Heart left ventricle (tissue), 16 donors: ENCODE measurements around the gene NCLN. TPM values are rescaled to one million over a fixed set of nuclear protein-coding genes. Genes with fewer than 3 reads are reported as not detected.

Experiments used
- ATAC-seq, 4 donors: fragments of 200-7000 bp; cut with Tn5 transposase; one replicate each; pipeline ENCODE4 v1.9.1; 2020 to 2022; ENCODE audit warnings: moderate library complexity in 4 of 4, mild to moderate bottlenecking in 3 of 4, moderate number of reproducible peaks in 1 of 4
- DNase-seq, 5 donors: peaks; one replicate each; pipeline ENCODE4 v3.0.0-alpha.2; 2020
- H3K27ac ChIP-seq, 12 donors: fragments of 200-600 bp; sonication (generic) in 4 of 12; one replicate each; pipeline versions ENCODE4 v1.5.0 to v1.8.0; 2016 to 2022; ENCODE audit warnings: mild to moderate bottlenecking in 2 of 12
- H3K27me3 ChIP-seq, 9 donors: fragments of 200-600 bp; sonication (generic) in 2 of 9; one replicate each; pipeline versions ENCODE4 v1.5.1 to v1.8.0; 2016 to 2022; ENCODE audit warnings: mild to moderate bottlenecking in 3 of 9
- H3K36me3 ChIP-seq, 9 donors: fragments of 200-600 bp; sonication (generic) in 2 of 9; one replicate each; pipeline versions ENCODE4 v1.5.0 to v1.8.0; 2018 to 2022; ENCODE audit warnings: mild to moderate bottlenecking in 2 of 9
- H3K4me1 ChIP-seq, 12 donors: fragments of 200-600 bp; sonication (generic) in 4 of 12; one replicate each; pipeline versions ENCODE4 v1.5.0 to v1.8.0; 2016 to 2022; ENCODE audit warnings: mild to moderate bottlenecking in 3 of 12
- H3K4me3 ChIP-seq, 12 donors: fragments of 200-600 bp; sonication (generic) in 4 of 12; one replicate each; pipeline versions ENCODE4 v1.5.0 to v1.8.0; 2017 to 2022; ENCODE audit warnings: mild to moderate bottlenecking in 9 of 12, moderate library complexity in 4 of 12
- H3K9me3 ChIP-seq, 12 donors: fragments of 200-600 bp; sonication (generic) in 4 of 12; one replicate each; pipeline versions ENCODE4 v1.5.0 to v1.8.0; 2016 to 2022; ENCODE audit warnings: mild to moderate bottlenecking in 1 of 12
- POLR2A ChIP-seq, 2 donors: fragments of 450-650 bp; IDR thresholded peaks; one replicate each; pipeline ENCODE4 v1.6.1; 2017; ENCODE audit warnings: antibody characterized with exemption in 2 of 2, mild to moderate bottlenecking in 2 of 2, moderate library complexity in 2 of 2
- WGBS, 4 donors: extraction: QIAGEN DNeasy Blood & Tissue Kit in 2 of 4; methylation state at CpG; one replicate each; pipeline versions ENCODE4 v1.1.5 to v1.1.7; 2013 to 2018; 5-methylcytosine and 5-hydroxymethylcytosine counted together
- intact Hi-C, 10 donors: fragments of 100-400 bp; cut with DNase I; formaldehyde crosslinking; loops; one replicate each; pipeline versions ENCODE4 v1.11.1 to v1.14.2; 2022
- polyA plus RNA-seq, 2 donors: library from polyadenylated mRNA; stranded (reverse); fragments of 200-250 nt; gene quantifications; one replicate each; pipeline ENCODE4 v1.2.3, GENCODE V29; 2013
- total RNA-seq, 9 donors: library from RNA; depleted of rRNA in 2 of 9; stranded (reverse); fragments of >200 nt in 2 of 9; fragmentation: NEBNext Ultra II Directional in 3 of 9; extraction: Animal tissue kit (Norgen Biotek cat#: 25700) in 3 of 9; gene quantifications; one replicate each; pipeline versions ENCODE4 v1.1.0 to v1.2.4, GENCODE V29; 2016 to 2023
- TF ChIP-seq, protein P1 (sequence below), 12 donors: fragments of 200-600 bp; sonication (generic) in 4 of 12; IDR thresholded peaks; one replicate each; pipeline versions ENCODE4 v1.5.0 to v1.8.0; 2018 to 2022; ENCODE audit warnings: antibody characterized with exemption in 12 of 12, mild to moderate bottlenecking in 5 of 12
- donor health status: ischemic (EF 13 %, LVEDD 7.1; RV severe dilation, severe dysfunction).
- donor health status: healthy with polysubstance abuse.
- donor health status: DM: no; HTN: yes; CAD: no.
- donor health status: DM: no; HTN: no; CAD: no.
- donor health status: ischemic (EF 25% LVEDD 6.9; RV normal size, moderate dysfunction).
- donor health status: ischemic (EF 25% LVEDD 5.7; RV mildly dilated, moderate dysfunction).
- donor health status: healthy.
- donor health status: DM: yes; HTN: yes; CAD: no.
- donor health status: ischemic (EF 35%, LVEDD 5.7; RV mildly dilated, moderate dysfunction).
- donor health status: nonischemic (EF 11% LVEDD 7.7; RV severe dilation, severe dysfunction).
- donor health status: DM: yes; HTN: yes; CAD: no.
- donor health status: PGD.
- donor health status: ischemic (EF 29% LVEDD 5.4; RV normal size, mild dysfunction).
- donor health status: nonischemic (EF 23%, LVEDD 6.1; RV moderate dilation, normal function).

Gene NCLN
- total and polyA plus RNA-seq, 11 donors, result 16.7 to 67.5 (median 26.4) TPM

DNA sequence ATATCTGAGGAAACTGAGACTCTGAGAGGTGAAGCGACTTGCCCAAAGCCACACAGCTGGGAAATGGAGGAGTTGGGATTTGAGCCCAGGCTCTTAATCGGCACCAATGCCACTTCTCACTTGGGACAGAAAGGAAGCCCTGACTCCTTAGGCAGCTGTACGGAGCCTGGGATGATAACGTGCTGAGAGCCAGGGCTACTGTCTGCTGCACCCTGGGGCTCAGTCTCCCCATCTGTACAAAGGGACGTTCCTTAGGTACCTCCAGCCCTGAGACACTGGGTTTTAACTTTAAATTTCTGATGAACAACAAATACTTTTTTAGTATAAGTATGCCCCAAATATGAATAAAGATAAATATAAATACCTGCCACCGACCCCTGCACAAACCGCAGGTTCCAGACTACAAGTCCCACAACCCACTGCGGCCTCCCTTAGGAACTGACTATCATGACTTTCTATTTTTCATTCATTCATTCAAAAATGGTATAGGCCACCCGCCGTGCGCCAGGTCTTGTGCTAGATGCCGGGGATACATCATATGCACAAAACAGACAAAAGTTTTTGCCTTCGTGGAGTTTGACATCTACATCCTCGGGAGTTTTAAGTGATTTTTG lies 776 bp upstream of the NCLN start:
- Histone ChIP-seq H3K27me3 (no peaks in the 10 kb centered on the region), H3K36me3 (peaks cover 0 to 6% (median 0%) of the 10 kb centered on the region in 9 donors), H3K27ac (peak overlapping the region in 10 of 12 donors; percentile 82 to 95 (median 91)), H3K9me3 (no peaks in the 10 kb centered on the region), H3K4me1 (peaks cover 3 to 56% (median 14%) of the 10 kb centered on the region in 12 donors), H3K4me3 (peak overlapping the region; percentile 22 to 100 (median 84))
- peak; percentile 39 to 62 (median 58) for ATAC-seq
- WGBS, 4 donors, result 13 to 15% (median 14%) methylated on average over 14 of the region's 14 CpGs
- TF ChIP-seq, protein P1, sequence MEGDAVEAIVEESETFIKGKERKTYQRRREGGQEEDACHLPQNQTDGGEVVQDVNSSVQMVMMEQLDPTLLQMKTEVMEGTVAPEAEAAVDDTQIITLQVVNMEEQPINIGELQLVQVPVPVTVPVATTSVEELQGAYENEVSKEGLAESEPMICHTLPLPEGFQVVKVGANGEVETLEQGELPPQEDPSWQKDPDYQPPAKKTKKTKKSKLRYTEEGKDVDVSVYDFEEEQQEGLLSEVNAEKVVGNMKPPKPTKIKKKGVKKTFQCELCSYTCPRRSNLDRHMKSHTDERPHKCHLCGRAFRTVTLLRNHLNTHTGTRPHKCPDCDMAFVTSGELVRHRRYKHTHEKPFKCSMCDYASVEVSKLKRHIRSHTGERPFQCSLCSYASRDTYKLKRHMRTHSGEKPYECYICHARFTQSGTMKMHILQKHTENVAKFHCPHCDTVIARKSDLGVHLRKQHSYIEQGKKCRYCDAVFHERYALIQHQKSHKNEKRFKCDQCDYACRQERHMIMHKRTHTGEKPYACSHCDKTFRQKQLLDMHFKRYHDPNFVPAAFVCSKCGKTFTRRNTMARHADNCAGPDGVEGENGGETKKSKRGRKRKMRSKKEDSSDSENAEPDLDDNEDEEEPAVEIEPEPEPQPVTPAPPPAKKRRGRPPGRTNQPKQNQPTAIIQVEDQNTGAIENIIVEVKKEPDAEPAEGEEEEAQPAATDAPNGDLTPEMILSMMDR (IDR thresholded peaks at IDR 0.05), result no peak
- TF ChIP-seq POLR2A (IDR thresholded peaks at IDR 0.05), result no peak
- intact Hi-C loops, result no loop called here
- DNase-seq, result peak in 4 of 5 donors; percentile 76 to 88 (median 80)

DNA sequence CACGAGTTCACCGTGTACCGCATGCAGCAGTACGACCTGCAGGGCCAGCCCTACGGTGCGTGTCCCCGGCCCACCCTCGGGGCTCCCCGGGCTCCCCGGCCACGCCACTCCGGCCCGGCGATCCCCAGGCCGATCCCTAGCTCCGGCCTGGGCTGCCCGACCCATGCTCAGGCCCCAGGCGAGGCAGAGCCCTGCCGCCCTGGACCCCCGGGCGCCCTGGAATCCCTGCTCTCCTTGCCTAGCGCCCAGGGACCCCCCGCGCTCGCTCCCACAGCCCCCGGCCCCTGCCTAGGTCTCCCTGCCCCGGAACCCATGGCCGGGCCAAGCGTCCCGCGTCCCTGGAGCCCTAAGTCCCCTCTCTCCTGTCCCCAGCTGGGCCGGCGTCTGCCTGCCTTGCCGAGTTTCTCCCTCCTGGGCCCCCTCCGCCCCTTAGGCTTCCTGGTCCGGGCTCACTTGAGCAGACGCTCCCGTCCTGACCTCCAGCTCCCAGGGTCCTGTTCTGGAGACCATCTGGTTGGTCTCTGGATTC lies 494 bp downstream of the NCLN start:
- no peak for TF ChIP-seq POLR2A (IDR thresholded peaks at IDR 0.05)
- TF ChIP-seq, protein P1 (IDR thresholded peaks at IDR 0.05), result no peak
- intact Hi-C loops, result no loop called here
- DNase-seq (peak in 1 of 5 donors; percentile 31), ATAC-seq (peak in 2 of 4 donors; percentile 22 to 33)
- H3K9me3 ChIP-seq, result no peaks in the 10 kb centered on the region
- 0 to 1% (median 1%) methylated on average over 8 to 38 of the region's 38 CpGs for WGBS, 4 donors
- peaks cover 0 to 6% (median 0%) of the 10 kb centered on the region in 9 donors for H3K36me3 ChIP-seq
- peak overlapping the region; percentile 70 to 100 (median 86) for H3K4me3 ChIP-seq
- H3K4me1 ChIP-seq, result peaks cover 3 to 50% (median 14%) of the 10 kb centered on the region in 12 donors
- H3K27me3 ChIP-seq, result no peaks in the 10 kb centered on the region
- peak overlapping the region; percentile 64 to 95 (median 90) for H3K27ac ChIP-seq

DNA sequence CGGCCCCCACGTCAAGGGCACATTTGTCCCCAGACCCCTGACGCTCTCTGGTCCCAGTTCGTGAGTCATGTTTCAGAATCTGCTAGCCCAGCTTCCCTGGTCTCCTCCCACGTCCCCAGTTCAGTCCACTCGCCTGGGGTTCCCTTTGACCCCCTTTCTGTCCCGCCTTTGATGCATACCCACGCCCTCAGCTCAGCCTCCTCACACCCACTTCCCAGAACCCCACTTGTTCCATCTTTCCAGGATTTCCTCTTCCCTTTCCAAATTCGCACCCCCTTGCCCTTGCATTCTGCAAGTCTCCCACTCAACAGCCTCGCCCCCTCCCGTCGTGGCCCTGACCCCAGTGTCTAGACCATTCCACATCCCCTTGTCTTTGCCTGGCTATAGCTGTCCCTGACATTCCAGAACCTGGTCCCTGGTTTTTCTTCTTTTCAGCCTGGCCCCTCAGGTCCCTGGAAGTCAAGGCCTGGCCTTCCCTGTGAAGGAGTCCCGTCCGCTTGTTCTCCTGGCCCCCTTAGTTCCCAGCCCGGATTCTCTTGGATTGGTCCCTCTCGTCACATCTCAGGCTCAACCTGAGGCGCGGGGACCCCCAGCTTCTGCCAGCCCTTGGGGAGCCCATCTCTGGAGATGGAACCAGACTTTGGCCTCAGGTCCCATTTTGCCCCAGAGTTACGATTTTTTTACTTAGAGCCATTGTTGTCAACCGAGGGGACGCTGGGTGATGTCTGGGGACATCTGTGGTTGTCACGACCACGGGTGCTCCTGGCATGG lies 1.3 kb downstream of the NCLN start:
- WGBS, 4 donors, result 69 to 74% (median 72%) methylated on average over 23 of the region's 23 CpGs
- intact Hi-C loops, result no loop called here
- TF ChIP-seq, protein P1 (IDR thresholded peaks at IDR 0.05), result no peak
- TF ChIP-seq POLR2A (IDR thresholded peaks at IDR 0.05), result no peak
- H3K9me3 ChIP-seq, result no peaks in the 10 kb centered on the region
- peak in 1 of 5 donors; percentile 27 for DNase-seq
- no peaks in the 10 kb centered on the region for H3K27me3 ChIP-seq
- H3K36me3 ChIP-seq, result peaks cover 0 to 6% (median 0%) of the 10 kb centered on the region in 9 donors
- H3K4me1 ChIP-seq, result peaks cover 3 to 46% (median 14%) of the 10 kb centered on the region in 12 donors
- peak overlapping the region in 1 of 12 donors; percentile 93 for H3K27ac ChIP-seq
- peak overlapping the region; percentile 70 to 100 (median 86) for H3K4me3 ChIP-seq
- ATAC-seq, result no peak
